ENCODE data around the gene IL20RA. TPM values are rescaled to one million over a fixed set of nuclear protein-coding genes. Genes with fewer than 3 reads are reported as not detected.
A peak's percentile ranks its signal among the peaks of the same experiment; 100 is the strongest.

The IL20RA gene
- total and polyA plus RNA-seq, 2 experiments from 2014 or later, result 2.6 to 3.5 TPM

GRCh38 chr6:136992113-136992512, 52.7 kb downstream of the IL20RA start:
- Mint-ChIP-seq H3K4me3 (no peak overlapping the region), H3K36me3 (ENCODE audit: low read depth) (no peaks in the 10 kb centered on the region), H3K9me3 (no peaks in the 10 kb centered on the region), H3K4me1 (peaks cover 52% of the 10 kb centered on the region), H3K27me3 (ENCODE audit: insufficient read depth, low read depth, poor library complexity) (peaks cover 10% of the 10 kb centered on the region), H3K27ac (no peak overlapping the region)
- Histone ChIP-seq H2AFZ (no peak overlapping the region), H3K27ac (ENCODE audit: low read depth) (no peak overlapping the region), H3K4me2 (peak overlapping the region; percentile 12; the same call in 1 of the 2 replicates), H4K20me1 (replicated peaks; ENCODE audit: insufficient read depth) (no peaks in the 10 kb centered on the region), H3K4me3 (no peak overlapping the region), H3K27me3 (ENCODE audit: insufficient read depth) (no peaks in the 10 kb centered on the region), H3K36me3 (ENCODE audit: insufficient read depth) (no peaks in the 10 kb centered on the region), H3K4me1 (ENCODE audit: insufficient read depth) (peaks cover 30% of the 10 kb centered on the region), H3K79me2 (replicated peaks; ENCODE audit: insufficient read depth) (no peaks in the 10 kb centered on the region), H3F3A (replicated peaks; ENCODE audit: low read depth) (no peaks in the 10 kb centered on the region), H3K9me2 (ENCODE audit: insufficient read depth) (no peaks in the 10 kb centered on the region)
- no peak for ATAC-seq
- TF ChIP-seq CTCF (conservative IDR thresholded peaks at IDR 0.05; ENCODE audit: low read depth in 2 of 2) (no peak), POLR2AphosphoS5 (IDR thresholded peaks at IDR 0.05; ENCODE audit: low read depth) (no peak), REST (IDR thresholded peaks at IDR 0.05; ENCODE audit: unreplicated experiment) (no peak), ZNF331 (CRISPR knock-in tag; IDR thresholded peaks at IDR 0.05; ENCODE audit: low read depth) (no peak), NANOG (IDR thresholded peaks at IDR 0.05; ENCODE audit: borderline replicate concordance) (no peak), ZNF462 (CRISPR knock-in tag; IDR thresholded peaks at IDR 0.05) (no peak), EZH2 (IDR thresholded peaks at IDR 0.05; ENCODE audit: low read depth, unreplicated experiment) (no peak), EZH2phosphoT487 (IDR thresholded peaks at IDR 0.05; ENCODE audit: unreplicated experiment) (no peak), ETS1 (IDR thresholded peaks at IDR 0.05) (no peak)
- DNase-seq (ENCODE audit: low spot score), result no peak
